ENCODE results near the gene KIAA0753. TPM values are rescaled to one million over a fixed set of nuclear protein-coding genes. Genes with fewer than 3 reads are reported as not detected.

The KIAA0753 gene
- total and polyA plus RNA-seq, 7 experiments from 2014 or later: 2.6 to 18.4 (median 13.3) TPM

- H3K27ac ChIP-seq (ENCODE audit: low read depth, low read length): no peak overlapping the region
- ChIA-PET CTCF (no interaction called here), POLR2A (no interaction called here)
- Mint-ChIP-seq H3K27ac (no peak overlapping the region), H3K4me1 (peaks cover 0 to 1% (median 0%) of the 10 kb centered on the region in 7 donors), H3K4me3 (no peak overlapping the region), H3K27me3 (peaks cover 0 to 7% (median 0%) of the 10 kb centered on the region in 5 donors), H3K36me3 (peaks cover 0 to 3% (median 0%) of the 10 kb centered on the region in 5 donors), H3K9me3 (peaks cover 0 to 10% (median 0%) of the 10 kb centered on the region in 11 donors)
- ATAC-seq: no peak
- H3K4me1 ChIP-seq (ENCODE audit: control insufficient read depth in 2 of 2, insufficient read depth in 2 of 2, low read length in 2 of 2): no peaks in the 10 kb centered on the region
- no peaks in the 10 kb centered on the region for H3K36me3 ChIP-seq (ENCODE audit: control insufficient read depth in 2 of 3, insufficient read depth in 3 of 3, low read length in 3 of 3)
- intact Hi-C loops (cut with micrococcal nuclease): no loop called here
- H3K4me3 ChIP-seq (ENCODE audit: low read length): no peak overlapping the region
- H3K27me3 ChIP-seq (ENCODE audit: control insufficient read depth in 2 of 2, insufficient read depth in 2 of 2, low read length in 2 of 2): peaks cover 0 to 3% of the 10 kb centered on the region in 2 donors
- DNase-seq: no peak
- peaks cover 0 to 5% (median 0%) of the 10 kb centered on the region in 3 experiments for H3K9me3 ChIP-seq (ENCODE audit: control insufficient read depth in 2 of 3, low read length in 3 of 3)
Observed at GRCh38 chr17:6536053-6536452, 104.5 kb downstream of the KIAA0753 start.

- no peak for DNase-seq
- Histone ChIP-seq H3K27ac (ENCODE audit: low read depth, low read length) (no peak overlapping the region), H3K27me3 (ENCODE audit: control insufficient read depth in 2 of 2, insufficient read depth in 2 of 2, low read length in 2 of 2) (peaks cover 0 to 3% of the 10 kb centered on the region in 2 donors), H3K4me1 (ENCODE audit: control insufficient read depth in 2 of 2, insufficient read depth in 2 of 2, low read length in 2 of 2) (no peaks in the 10 kb centered on the region), H3K9me3 (ENCODE audit: control insufficient read depth in 2 of 3, low read length in 3 of 3) (peaks cover 0 to 5% (median 0%) of the 10 kb centered on the region in 3 experiments), H3K4me3 (ENCODE audit: low read length) (no peak overlapping the region), H3K36me3 (ENCODE audit: control insufficient read depth in 2 of 3, insufficient read depth in 3 of 3, low read length in 3 of 3) (no peaks in the 10 kb centered on the region)
- CTCF ChIA-PET: no interaction called here
- no peak for ATAC-seq
- no peak overlapping the region for H3K4me3 Mint-ChIP-seq
- H3K9me3 Mint-ChIP-seq: peaks cover 0 to 10% (median 0%) of the 10 kb centered on the region in 11 donors
- POLR2A ChIA-PET: no interaction called here
- H3K27ac Mint-ChIP-seq: no peak overlapping the region
- H3K4me1 Mint-ChIP-seq: peaks cover 0 to 1% (median 0%) of the 10 kb centered on the region in 7 donors
- H3K27me3 Mint-ChIP-seq: peaks cover 0 to 7% (median 0%) of the 10 kb centered on the region in 5 donors
- H3K36me3 Mint-ChIP-seq: peaks cover 0 to 3% (median 0%) of the 10 kb centered on the region in 5 donors
- intact Hi-C loops (cut with micrococcal nuclease): no loop called here
Observed at GRCh38 chr17:6534846-6535514, 105.5 kb downstream of the KIAA0753 start.

DNA sequence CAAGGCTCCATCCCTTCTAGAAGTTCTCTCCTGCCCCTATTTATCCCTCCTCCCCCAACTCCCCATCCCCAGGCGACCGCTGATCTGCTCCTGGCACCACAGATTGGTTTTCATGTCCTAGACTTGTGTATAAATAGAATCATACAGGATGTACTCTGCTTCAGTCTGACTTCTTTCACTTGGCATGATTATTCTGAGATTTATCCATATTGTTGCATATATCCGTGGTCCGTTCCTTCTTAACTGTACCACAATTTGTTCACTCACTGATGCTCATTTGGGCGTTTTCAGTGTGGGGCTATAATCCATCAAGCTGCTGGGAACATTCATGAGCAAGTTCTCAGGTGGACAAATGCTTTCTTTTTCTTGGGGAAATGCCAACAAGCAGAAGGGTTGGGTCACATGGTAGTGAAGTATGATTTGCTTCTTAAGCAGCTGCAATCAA, 108.0 kb downstream of the KIAA0753 start:
- Histone ChIP-seq H3K36me3 (ENCODE audit: control insufficient read depth in 2 of 3, insufficient read depth in 3 of 3, low read length in 3 of 3) (no peaks in the 10 kb centered on the region), H3K4me1 (ENCODE audit: control insufficient read depth in 2 of 2, insufficient read depth in 2 of 2, low read length in 2 of 2) (no peaks in the 10 kb centered on the region), H3K27me3 (ENCODE audit: control insufficient read depth in 2 of 2, insufficient read depth in 2 of 2, low read length in 2 of 2) (no peaks in the 10 kb centered on the region), H3K9me3 (ENCODE audit: control insufficient read depth in 2 of 3, low read length in 3 of 3) (no peaks in the 10 kb centered on the region), H3K4me3 (ENCODE audit: low read length) (no peak overlapping the region), H3K27ac (ENCODE audit: low read depth, low read length) (no peak overlapping the region)
- Mint-ChIP-seq H3K4me3 (no peak overlapping the region), H3K9me3 (peaks cover 0 to 4% (median 0%) of the 10 kb centered on the region in 11 donors), H3K4me1 (peaks cover 0 to 3% (median 0%) of the 10 kb centered on the region in 7 donors), H3K36me3 (no peaks in the 10 kb centered on the region), H3K27me3 (peaks cover 0 to 7% (median 0%) of the 10 kb centered on the region in 5 donors), H3K27ac (no peak overlapping the region)
- ATAC-seq (no peak), DNase-seq (no peak)
- ChIA-PET POLR2A (no interaction called here), CTCF (interaction anchor here (1.4 kb wide), 1 partner anchor 59 kb away, joined by 3 read pairs; no protein-coding TSS in a partner anchor)
- intact Hi-C loops (cut with micrococcal nuclease): no loop called here

DNA sequence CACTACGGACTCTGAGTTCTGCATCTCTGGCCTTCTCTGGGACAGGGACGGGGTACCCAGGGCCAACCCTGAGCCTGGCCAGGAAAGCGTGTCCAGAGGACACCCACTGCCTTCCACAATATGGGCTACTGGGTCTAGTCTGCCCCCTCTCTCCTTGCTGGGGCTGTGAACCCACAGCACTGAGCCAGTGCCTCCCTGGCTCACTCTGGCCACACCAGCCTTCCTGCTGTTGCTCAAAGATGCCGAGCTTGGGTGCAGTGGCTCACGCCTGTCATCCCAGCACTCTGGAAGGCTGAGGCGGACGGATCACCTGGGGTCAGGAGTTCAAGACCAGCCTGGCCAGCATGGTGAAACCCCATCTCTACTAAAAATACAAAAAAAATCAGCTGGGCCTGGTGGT, 108.9 kb downstream of the KIAA0753 start:
- peaks cover 0 to 4% (median 0%) of the 10 kb centered on the region in 11 donors for H3K9me3 Mint-ChIP-seq
- ATAC-seq (no peak), DNase-seq (no peak)
- ChIA-PET CTCF (interaction anchor here (1.4 kb wide), 1 partner anchor 59 kb away, joined by 3 read pairs; no protein-coding TSS in a partner anchor), POLR2A (interaction anchor here (1.2 kb wide), 1 partner anchor 45 kb away, joined by 4 read pairs; no protein-coding TSS in a partner anchor)
- no peaks in the 10 kb centered on the region for H3K36me3 ChIP-seq (ENCODE audit: control insufficient read depth in 2 of 3, insufficient read depth in 3 of 3, low read length in 3 of 3)
- H3K4me3 Mint-ChIP-seq: no peak overlapping the region
- H3K4me1 Mint-ChIP-seq: peaks cover 0 to 3% (median 0%) of the 10 kb centered on the region in 7 donors
- no peak overlapping the region for H3K27ac Mint-ChIP-seq
- H3K9me3 ChIP-seq (ENCODE audit: control insufficient read depth in 2 of 3, low read length in 3 of 3): no peaks in the 10 kb centered on the region
- H3K27me3 Mint-ChIP-seq: peaks cover 0 to 7% (median 0%) of the 10 kb centered on the region in 5 donors
- no peak overlapping the region for H3K4me3 ChIP-seq (ENCODE audit: low read length)
- H3K27ac ChIP-seq (ENCODE audit: low read depth, low read length): no peak overlapping the region
- intact Hi-C loops (cut with micrococcal nuclease): no loop called here
- no peaks in the 10 kb centered on the region for H3K4me1 ChIP-seq (ENCODE audit: control insufficient read depth in 2 of 2, insufficient read depth in 2 of 2, low read length in 2 of 2)
- no peaks in the 10 kb centered on the region for H3K27me3 ChIP-seq (ENCODE audit: control insufficient read depth in 2 of 2, insufficient read depth in 2 of 2, low read length in 2 of 2)
- no peaks in the 10 kb centered on the region for H3K36me3 Mint-ChIP-seq

DNA sequence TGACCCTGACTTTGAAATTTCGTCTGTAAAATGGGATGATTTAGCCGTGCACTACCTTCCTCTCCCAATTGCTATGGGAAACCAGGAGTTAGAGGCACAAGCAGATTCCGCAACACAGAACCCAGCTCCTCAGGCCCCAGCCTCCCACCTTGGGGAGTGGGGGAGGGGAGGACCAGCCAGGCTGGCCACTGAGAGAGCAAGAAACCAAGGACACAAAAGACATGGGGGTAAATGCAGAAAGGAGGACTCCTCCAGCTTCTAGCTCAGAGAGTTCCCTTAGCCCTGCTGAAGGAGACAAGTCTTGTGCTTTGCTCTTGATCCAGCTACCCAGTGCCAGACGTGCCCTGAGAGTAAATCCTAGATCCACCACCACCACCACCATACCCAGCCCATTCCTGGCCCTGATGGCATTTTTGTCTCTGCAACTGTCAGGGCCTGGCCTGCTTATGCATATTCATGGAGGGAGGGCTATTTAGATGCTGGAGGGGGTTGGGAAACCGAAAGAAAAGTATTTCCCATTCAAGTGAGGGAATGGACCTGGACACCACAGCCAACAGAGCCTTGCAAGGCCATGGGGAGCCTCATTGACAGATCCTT, 110.1 kb downstream of the KIAA0753 start:
- peaks cover 0 to 3% (median 0%) of the 10 kb centered on the region in 7 donors for H3K4me1 Mint-ChIP-seq

GRCh38 chr17:6528557-6528956, 112.0 kb downstream of the KIAA0753 start:
- Histone ChIP-seq H3K27me3 (ENCODE audit: control insufficient read depth in 2 of 2, insufficient read depth in 2 of 2, low read length in 2 of 2) (no peaks in the 10 kb centered on the region), H3K4me3 (ENCODE audit: low read length) (no peak overlapping the region), H3K4me1 (ENCODE audit: control insufficient read depth in 2 of 2, insufficient read depth in 2 of 2, low read length in 2 of 2) (no peaks in the 10 kb centered on the region), H3K9me3 (ENCODE audit: control insufficient read depth in 2 of 3, low read length in 3 of 3) (no peaks in the 10 kb centered on the region), H3K27ac (ENCODE audit: low read depth, low read length) (no peak overlapping the region), H3K36me3 (ENCODE audit: control insufficient read depth in 2 of 3, insufficient read depth in 3 of 3, low read length in 3 of 3) (no peaks in the 10 kb centered on the region)
- intact Hi-C loops (cut with micrococcal nuclease): no loop called here
- Mint-ChIP-seq H3K9me3 (peaks cover 0 to 1% (median 0%) of the 10 kb centered on the region in 11 donors), H3K27ac (no peak overlapping the region), H3K4me1 (peaks cover 0 to 2% (median 0%) of the 10 kb centered on the region in 7 donors), H3K36me3 (no peaks in the 10 kb centered on the region), H3K4me3 (no peak overlapping the region), H3K27me3 (peaks cover 0 to 7% (median 0%) of the 10 kb centered on the region in 5 donors)
- no peak for ATAC-seq
- ChIA-PET POLR2A (no interaction called here), CTCF (no interaction called here)
- no peak for DNase-seq

More for the DNA sequence above, 110.1 kb downstream of the KIAA0753 start:
- ChIA-PET CTCF (no interaction called here), POLR2A (no interaction called here)
- ATAC-seq (no peak), DNase-seq (no peak)
- H3K27me3 Mint-ChIP-seq: peaks cover 0 to 7% (median 0%) of the 10 kb centered on the region in 5 donors
- intact Hi-C loops (cut with micrococcal nuclease): no loop called here
- Histone ChIP-seq H3K27me3 (ENCODE audit: control insufficient read depth in 2 of 2, insufficient read depth in 2 of 2, low read length in 2 of 2) (no peaks in the 10 kb centered on the region), H3K4me1 (ENCODE audit: control insufficient read depth in 2 of 2, insufficient read depth in 2 of 2, low read length in 2 of 2) (no peaks in the 10 kb centered on the region), H3K36me3 (ENCODE audit: control insufficient read depth in 2 of 3, insufficient read depth in 3 of 3, low read length in 3 of 3) (no peaks in the 10 kb centered on the region), H3K4me3 (ENCODE audit: low read length) (no peak overlapping the region), H3K9me3 (ENCODE audit: control insufficient read depth in 2 of 3, low read length in 3 of 3) (no peaks in the 10 kb centered on the region), H3K27ac (ENCODE audit: low read depth, low read length) (no peak overlapping the region)
- peaks cover 0 to 4% (median 0%) of the 10 kb centered on the region in 11 donors for H3K9me3 Mint-ChIP-seq
- no peaks in the 10 kb centered on the region for H3K36me3 Mint-ChIP-seq
- H3K27ac Mint-ChIP-seq: no peak overlapping the region
- no peak overlapping the region for H3K4me3 Mint-ChIP-seq

Data from naive thymus-derived CD4-positive, alpha-beta T cell (primary cell).